Upper lobe of left lung (tissue), 6 donors: Measurements from ENCODE around the gene MTF2. TPM values are rescaled to one million over a fixed set of nuclear protein-coding genes. Genes with fewer than 3 reads are reported as not detected.

Experiments used
- ATAC-seq, 2 donors: fragments of 200-7000 bp; cut with Tn5 transposase; one replicate each; pipeline ENCODE4 v1.9.1; 2022; ENCODE audit warnings: mild to moderate bottlenecking in 2 of 2, moderate library complexity in 2 of 2; ENCODE audit not compliant: low FRiP score in 2 of 2
- DNase-seq, 2 donors: peaks; one replicate each; pipeline ENCODE4 v3.0.0-alpha.2; 2019 to 2020
- H3K27ac ChIP-seq, 4 donors: fragments of 200-600 bp; sonication (generic); one replicate each; pipeline ENCODE4 v1.5.1; 2016 to 2019
- H3K27me3 ChIP-seq, 4 donors: fragments of 200-600 bp; sonication (generic); one replicate each; pipeline ENCODE4 v1.5.1; 2017 to 2019
- H3K36me3 ChIP-seq, 4 donors: fragments of 200-600 bp; sonication (generic); one replicate each; pipeline ENCODE4 v1.5.1; 2016 to 2019
- H3K4me1 ChIP-seq, 4 donors: fragments of 200-600 bp; sonication (generic); one replicate each; pipeline ENCODE4 v1.5.1; 2018 to 2019
- H3K4me3 ChIP-seq, 4 donors: fragments of 200-600 bp; sonication (generic); one replicate each; pipeline ENCODE4 v1.5.1; 2017 to 2019; ENCODE audit warnings: mild to moderate bottlenecking in 2 of 4, moderate library complexity in 1 of 4
- H3K9me3 ChIP-seq, 4 donors: fragments of 200-600 bp; sonication (generic); one replicate each; pipeline ENCODE4 v1.5.1; 2018 to 2019
- EP300 ChIP-seq, 4 donors: sonication (generic); formaldehyde crosslinking; IDR thresholded peaks; one replicate each; pipeline ENCODE4 v1.5.1; 2017; ENCODE audit warnings: antibody characterized with exemption in 4 of 4, control low read depth in 2 of 4
- POLR2A ChIP-seq, 4 donors: fragments of 450-650 bp; IDR thresholded peaks; one replicate each; pipeline ENCODE4 v1.5.1; 2016 to 2017; ENCODE audit warnings: antibody characterized with exemption in 4 of 4, mild to moderate bottlenecking in 2 of 4
- POLR2AphosphoS5 ChIP-seq, 2 donors: sonication (generic); formaldehyde crosslinking; IDR thresholded peaks; one replicate each; pipeline ENCODE4 v1.5.1; 2017; ENCODE audit warnings: antibody characterized with exemption in 2 of 2
- WGBS, 2 donors: methylation state at CpG; one replicate each; pipeline ENCODE4 v1.1.5; 2017 to 2018; 5-methylcytosine and 5-hydroxymethylcytosine counted together
- total RNA-seq, 6 donors: library from RNA; depleted of rRNA in 4 of 6; stranded (reverse); fragments of >200 nt in 4 of 6; gene quantifications; one replicate each; pipeline versions ENCODE4 v1.1.0 to v1.2.1, GENCODE V29; 2016 to 2021
- TF ChIP-seq, protein P1 (sequence below), 6 experiments: fragments of 450-650 bp in 4 of 6; fragments of 200-600 bp in 2 of 6; sonication (generic) in 2 of 6; IDR thresholded peaks; one replicate each; pipeline ENCODE4 v1.5.1; 2016 to 2019; ENCODE audit warnings: antibody characterized with exemption in 6 of 6
- donor health status: DM: no; HTN: no; CAD: no; lungs with moderate emphysema.
- donor health status: DM: no; HTN: yes; CAD: no; lungs with severe emphysema.

MTF2 gene
- total RNA-seq, 6 donors from 2014 or later = 15.4 to 29.4 (median 20.6) TPM

DNA sequence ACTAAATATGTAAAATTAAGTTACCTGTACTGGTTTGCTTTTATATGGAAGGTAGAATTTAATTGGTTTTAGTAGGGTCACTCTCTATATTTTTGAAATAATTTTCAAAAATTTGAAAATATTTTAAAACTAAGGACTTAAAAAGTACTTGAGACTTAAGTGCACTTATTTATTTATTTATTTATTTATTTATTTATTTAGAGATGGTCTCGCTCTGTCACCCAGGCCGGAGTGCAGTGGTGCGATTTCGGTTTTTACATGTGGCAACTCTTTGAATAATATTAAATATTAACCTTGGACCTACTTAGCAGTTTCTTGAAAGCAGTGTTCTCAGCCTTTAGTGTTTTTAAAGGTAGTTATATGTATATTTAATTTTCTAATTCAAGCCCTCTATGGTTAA, 64.7 kb downstream of the MTF2 start:
- WGBS, 2 donors = 78 to 83% methylated on average over 4 of the region's 4 CpGs
- Histone ChIP-seq H3K4me1 (no peaks in the 10 kb centered on the region), H3K27me3 (no peaks in the 10 kb centered on the region), H3K27ac (no peak overlapping the region), H3K9me3 (no peaks in the 10 kb centered on the region), H3K36me3 (peaks cover 0 to 24% (median 3%) of the 10 kb centered on the region in 4 donors), H3K4me3 (no peak overlapping the region)
- DNase-seq = no peak
- no peak for ATAC-seq
- TF ChIP-seq EP300 (IDR thresholded peaks at IDR 0.05) = no peak
- TF ChIP-seq POLR2AphosphoS5 (IDR thresholded peaks at IDR 0.05) = no peak
- TF ChIP-seq, protein P1, sequence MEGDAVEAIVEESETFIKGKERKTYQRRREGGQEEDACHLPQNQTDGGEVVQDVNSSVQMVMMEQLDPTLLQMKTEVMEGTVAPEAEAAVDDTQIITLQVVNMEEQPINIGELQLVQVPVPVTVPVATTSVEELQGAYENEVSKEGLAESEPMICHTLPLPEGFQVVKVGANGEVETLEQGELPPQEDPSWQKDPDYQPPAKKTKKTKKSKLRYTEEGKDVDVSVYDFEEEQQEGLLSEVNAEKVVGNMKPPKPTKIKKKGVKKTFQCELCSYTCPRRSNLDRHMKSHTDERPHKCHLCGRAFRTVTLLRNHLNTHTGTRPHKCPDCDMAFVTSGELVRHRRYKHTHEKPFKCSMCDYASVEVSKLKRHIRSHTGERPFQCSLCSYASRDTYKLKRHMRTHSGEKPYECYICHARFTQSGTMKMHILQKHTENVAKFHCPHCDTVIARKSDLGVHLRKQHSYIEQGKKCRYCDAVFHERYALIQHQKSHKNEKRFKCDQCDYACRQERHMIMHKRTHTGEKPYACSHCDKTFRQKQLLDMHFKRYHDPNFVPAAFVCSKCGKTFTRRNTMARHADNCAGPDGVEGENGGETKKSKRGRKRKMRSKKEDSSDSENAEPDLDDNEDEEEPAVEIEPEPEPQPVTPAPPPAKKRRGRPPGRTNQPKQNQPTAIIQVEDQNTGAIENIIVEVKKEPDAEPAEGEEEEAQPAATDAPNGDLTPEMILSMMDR (IDR thresholded peaks at IDR 0.05) = no peak
- no peak for TF ChIP-seq POLR2A (IDR thresholded peaks at IDR 0.05)

DNA sequence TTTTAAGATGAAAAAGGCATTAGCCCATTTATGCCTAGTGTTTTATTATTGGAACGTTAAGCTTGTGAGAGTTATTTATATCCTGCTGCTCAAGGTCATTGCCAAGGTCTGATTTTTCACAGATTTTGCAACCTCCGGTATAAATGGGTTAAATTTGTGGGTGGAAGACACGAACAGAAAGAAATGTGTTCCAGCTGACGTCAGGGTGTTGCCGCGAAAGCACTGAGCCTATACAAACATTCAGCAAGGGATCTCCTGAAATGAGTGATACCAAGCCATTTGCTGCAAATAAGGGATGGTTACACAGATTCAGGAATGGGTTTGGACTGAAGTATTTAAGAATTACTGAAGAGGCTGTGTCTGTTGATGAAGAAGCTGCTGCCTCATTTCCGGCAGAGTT, 68.9 kb downstream of the MTF2 start:
- 61 to 67% methylated on average over 7 of the region's 7 CpGs for WGBS, 2 donors
- DNase-seq = no peak

DNA sequence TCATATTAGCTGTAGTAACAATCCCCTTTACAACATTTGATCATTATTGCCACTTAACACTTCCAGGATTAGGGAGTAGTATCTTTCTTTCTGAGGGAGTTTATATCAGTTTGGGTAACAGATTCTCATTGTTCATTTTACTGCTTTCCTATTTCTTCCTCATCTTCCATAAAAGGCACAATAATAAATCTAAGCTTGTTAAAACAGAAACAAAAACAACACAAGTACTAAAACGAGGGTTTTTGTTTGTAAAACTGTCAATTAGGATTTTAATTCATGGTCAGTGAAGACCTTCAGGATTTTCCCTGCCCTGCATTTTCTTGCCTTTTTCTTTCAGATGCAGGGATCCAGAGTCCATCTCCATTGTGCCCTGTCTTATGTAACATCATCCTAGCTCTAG, 71.6 kb downstream of the MTF2 start:
- WGBS, 2 donors = 53 to 57% methylated on average over 1 of the region's 1 CpG
- no peaks in the 10 kb centered on the region for H3K9me3 ChIP-seq
- H3K4me3 ChIP-seq = no peak overlapping the region
- DNase-seq = no peak
- H3K27me3 ChIP-seq = no peaks in the 10 kb centered on the region
- ATAC-seq = no peak
- H3K4me1 ChIP-seq = no peaks in the 10 kb centered on the region
- no peak overlapping the region for H3K27ac ChIP-seq
- H3K36me3 ChIP-seq = peaks cover 0 to 74% (median 11%) of the 10 kb centered on the region in 4 donors
- TF ChIP-seq EP300 (IDR thresholded peaks at IDR 0.05) (no peak), POLR2AphosphoS5 (IDR thresholded peaks at IDR 0.05) (no peak), POLR2A (IDR thresholded peaks at IDR 0.05) (no peak)
- TF ChIP-seq, protein P1 (IDR thresholded peaks at IDR 0.05) = no peak

More for the DNA sequence above, 68.9 kb downstream of the MTF2 start:
- ATAC-seq = no peak
- Histone ChIP-seq H3K27ac (no peak overlapping the region), H3K9me3 (no peaks in the 10 kb centered on the region), H3K4me1 (no peaks in the 10 kb centered on the region), H3K36me3 (peaks cover 0 to 48% (median 4%) of the 10 kb centered on the region in 4 donors), H3K4me3 (no peak overlapping the region), H3K27me3 (no peaks in the 10 kb centered on the region)
- TF ChIP-seq, protein P1 (IDR thresholded peaks at IDR 0.05) = no peak
- no peak for TF ChIP-seq EP300 (IDR thresholded peaks at IDR 0.05)
- no peak for TF ChIP-seq POLR2A (IDR thresholded peaks at IDR 0.05)
- no peak for TF ChIP-seq POLR2AphosphoS5 (IDR thresholded peaks at IDR 0.05)

DNA sequence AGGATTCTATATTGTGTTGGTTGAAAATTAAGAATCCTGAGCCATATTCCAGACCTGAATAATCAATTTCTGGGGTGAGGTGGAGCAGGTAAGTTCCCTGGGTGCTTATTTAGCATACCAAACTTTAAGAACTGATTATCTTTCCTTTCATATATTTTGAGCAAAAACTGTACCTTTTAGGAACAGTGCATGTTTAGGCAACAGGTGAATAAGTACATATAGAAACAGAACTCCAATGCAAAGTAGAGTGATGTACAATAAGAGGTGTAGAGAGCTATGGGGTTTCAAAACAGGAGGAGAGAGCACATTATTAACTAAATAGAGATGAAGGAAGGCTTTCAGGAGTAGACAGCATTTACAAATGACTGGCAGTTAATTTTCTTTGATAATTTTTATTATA, 72.4 kb downstream of the MTF2 start:
- ATAC-seq = no peak
- Histone ChIP-seq H3K4me1 (no peaks in the 10 kb centered on the region), H3K36me3 (peaks cover 0 to 81% (median 11%) of the 10 kb centered on the region in 4 donors), H3K4me3 (no peak overlapping the region), H3K9me3 (no peaks in the 10 kb centered on the region), H3K27me3 (no peaks in the 10 kb centered on the region), H3K27ac (no peak overlapping the region)
- no peak for TF ChIP-seq EP300 (IDR thresholded peaks at IDR 0.05)
- TF ChIP-seq, protein P1 (IDR thresholded peaks at IDR 0.05) = no peak
- TF ChIP-seq POLR2A (IDR thresholded peaks at IDR 0.05) = no peak
- no peak for TF ChIP-seq POLR2AphosphoS5 (IDR thresholded peaks at IDR 0.05)
- DNase-seq = no peak

DNA sequence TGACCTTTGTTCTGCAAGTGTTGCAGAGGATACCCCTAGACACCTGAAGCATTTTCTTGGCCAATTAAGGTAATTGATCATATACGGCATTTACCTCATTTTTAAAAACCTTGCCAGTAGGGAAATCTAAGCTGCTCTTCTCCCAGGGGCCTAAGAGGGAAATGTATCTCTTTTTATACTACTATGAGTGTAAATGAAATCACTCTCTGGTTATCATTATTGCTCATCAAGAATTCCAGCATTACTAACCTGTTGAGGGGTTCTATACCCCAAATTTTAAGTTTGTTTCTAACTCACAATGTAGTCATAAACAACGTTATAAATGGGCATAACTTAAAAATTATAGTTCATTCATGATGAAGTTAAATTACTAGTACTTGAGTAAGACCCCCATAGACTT, 73.8 kb downstream of the MTF2 start:
- ATAC-seq (no peak), DNase-seq (no peak)
- peaks cover 6 to 90% (median 17%) of the 10 kb centered on the region in 4 donors for H3K36me3 ChIP-seq
- 93 to 95% methylated on average over 2 of the region's 2 CpGs for WGBS, 2 donors
- H3K27me3 ChIP-seq = no peaks in the 10 kb centered on the region
- TF ChIP-seq EP300 (IDR thresholded peaks at IDR 0.05) = no peak
- TF ChIP-seq, protein P1 (IDR thresholded peaks at IDR 0.05) = no peak
- no peak for TF ChIP-seq POLR2AphosphoS5 (IDR thresholded peaks at IDR 0.05)
- TF ChIP-seq POLR2A (IDR thresholded peaks at IDR 0.05) = no peak
- H3K9me3 ChIP-seq = no peaks in the 10 kb centered on the region
- no peaks in the 10 kb centered on the region for H3K4me1 ChIP-seq
- H3K27ac ChIP-seq = no peak overlapping the region
- H3K4me3 ChIP-seq = no peak overlapping the region
